AG09309 (cell line): Measurements from ENCODE around the gene P2RX2.

Experiments used
- DNase-seq: peaks from one replicate; pipeline ENCODE4 v3.0.0-alpha.2; 2010; ENCODE audit warnings: low read depth
- H3K4me3 ChIP-seq: 2 replicates; pipeline ENCODE4 v1.5.1; 2011; ENCODE audit warnings: mild to moderate bottlenecking, low read depth, low read length, moderate library complexity; ENCODE audit not compliant: control insufficient read depth
- TF ChIP-seq, protein P1 (sequence below): IDR thresholded peaks from 2 replicates; pipeline ENCODE4 v1.5.1; 2011; ENCODE audit warnings: mild to moderate bottlenecking, low read depth, low read length, inconsistent platforms; ENCODE audit not compliant: insufficient read depth, control insufficient read depth; ENCODE audit errors: missing control alignments

P2RX2 gene

GRCh38 chr12:132621657-132622435 is 3.3 kb downstream of the P2RX2 start:
- TF ChIP-seq, protein P1, sequence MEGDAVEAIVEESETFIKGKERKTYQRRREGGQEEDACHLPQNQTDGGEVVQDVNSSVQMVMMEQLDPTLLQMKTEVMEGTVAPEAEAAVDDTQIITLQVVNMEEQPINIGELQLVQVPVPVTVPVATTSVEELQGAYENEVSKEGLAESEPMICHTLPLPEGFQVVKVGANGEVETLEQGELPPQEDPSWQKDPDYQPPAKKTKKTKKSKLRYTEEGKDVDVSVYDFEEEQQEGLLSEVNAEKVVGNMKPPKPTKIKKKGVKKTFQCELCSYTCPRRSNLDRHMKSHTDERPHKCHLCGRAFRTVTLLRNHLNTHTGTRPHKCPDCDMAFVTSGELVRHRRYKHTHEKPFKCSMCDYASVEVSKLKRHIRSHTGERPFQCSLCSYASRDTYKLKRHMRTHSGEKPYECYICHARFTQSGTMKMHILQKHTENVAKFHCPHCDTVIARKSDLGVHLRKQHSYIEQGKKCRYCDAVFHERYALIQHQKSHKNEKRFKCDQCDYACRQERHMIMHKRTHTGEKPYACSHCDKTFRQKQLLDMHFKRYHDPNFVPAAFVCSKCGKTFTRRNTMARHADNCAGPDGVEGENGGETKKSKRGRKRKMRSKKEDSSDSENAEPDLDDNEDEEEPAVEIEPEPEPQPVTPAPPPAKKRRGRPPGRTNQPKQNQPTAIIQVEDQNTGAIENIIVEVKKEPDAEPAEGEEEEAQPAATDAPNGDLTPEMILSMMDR, result no peak
- no peak for DNase-seq
- H3K4me3 ChIP-seq, result no peak overlapping the region

- TF ChIP-seq, protein P1, result no peak
- no peak overlapping the region for H3K4me3 ChIP-seq
- no peak for DNase-seq
Measured at GRCh38 chr12:132622437-132623071, 4.0 kb downstream of the P2RX2 start.

DNA sequence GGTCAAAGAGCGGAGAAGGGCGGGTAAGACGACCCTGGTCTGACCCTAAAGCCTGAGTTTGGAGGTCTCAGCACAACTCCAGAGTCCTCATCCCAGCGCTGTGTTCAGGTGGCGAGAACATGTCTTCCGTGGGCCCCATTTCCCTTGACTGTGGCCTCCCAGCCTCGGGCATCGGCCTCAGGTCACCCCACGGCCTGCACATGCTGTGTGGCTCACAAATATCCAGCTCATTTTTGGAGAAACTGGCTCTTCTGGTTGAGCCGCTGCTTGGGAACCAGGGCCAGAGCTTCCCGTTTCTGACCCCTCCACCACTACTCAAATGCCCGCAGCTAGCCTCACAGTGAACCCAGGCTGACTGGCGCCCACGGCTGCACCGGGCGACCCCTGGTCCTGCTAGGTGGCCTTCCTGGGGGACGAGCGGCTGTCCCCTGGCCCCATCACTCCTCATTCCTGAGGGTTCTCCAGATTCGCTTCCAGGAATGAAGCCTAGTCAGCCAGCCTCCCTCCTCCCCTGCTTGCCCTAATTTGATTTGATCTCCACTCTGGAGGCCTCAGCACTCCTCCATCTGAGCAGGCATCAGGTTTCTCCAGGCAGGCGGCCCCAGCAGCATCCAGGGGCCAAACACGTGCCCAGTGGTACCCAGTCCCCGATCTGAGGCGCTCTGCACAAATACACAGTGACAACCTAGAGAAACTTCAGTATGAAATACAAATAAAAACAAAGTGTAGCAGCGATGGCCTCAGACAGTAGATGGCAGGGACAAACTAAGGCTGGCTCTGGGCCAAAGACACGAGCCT is 4.7 kb downstream of the P2RX2 start:
- no peak for DNase-seq
- no peak overlapping the region for H3K4me3 ChIP-seq
- TF ChIP-seq, protein P1, result no peak

- no peak for DNase-seq
- TF ChIP-seq, protein P1, result no peak
- H3K4me3 ChIP-seq, result no peak overlapping the region
Measured at GRCh38 chr12:132624186-132624855, 5.7 kb downstream of the P2RX2 start.

GRCh38 chr12:132624910-132625630 is 6.5 kb downstream of the P2RX2 start:
- TF ChIP-seq, protein P1, result no peak
- H3K4me3 ChIP-seq, result no peak overlapping the region
- no peak for DNase-seq
